SJCRH30 (cell line): ENCODE measurements around the gene TRIM14. TPM values are rescaled to one million over a fixed set of nuclear protein-coding genes. Genes with fewer than 3 reads are reported as not detected.
"Not testable (repeated sequence)": the region's sequence is repeated elsewhere in the genome, so short reads cannot be mapped to it uniquely, and the experiment has no call there.

Source experiments
- DNase-seq, 2 experiments: peaks; one replicate each; pipeline ENCODE4 v3.0.0-alpha.2; 2015 to 2020
- H3K27ac ChIP-seq: fragments of 250-450 bp; sonication (Bioruptor Pico); 2 replicates; pipeline ENCODE4 v1.5.1; 2020; ENCODE audit warnings: mild to moderate bottlenecking, moderate library complexity
- H3K27me3 ChIP-seq: fragments of 250-450 bp; sonication (Bioruptor Pico); 2 replicates; pipeline ENCODE4 v1.5.1; 2020; ENCODE audit warnings: mild to moderate bottlenecking, moderate library complexity
- H3K36me3 ChIP-seq: fragments of 250-450 bp; sonication (Bioruptor Pico); 2 replicates; pipeline ENCODE4 v1.5.1; 2020; ENCODE audit warnings: mild to moderate bottlenecking, moderate library complexity
- H3K4me1 ChIP-seq: fragments of 250-450 bp; sonication (Bioruptor Pico); 2 replicates; pipeline ENCODE4 v1.5.1; 2020; ENCODE audit warnings: mild to moderate bottlenecking, moderate library complexity
- H3K4me3 ChIP-seq: fragments of 250-450 bp; sonication (Bioruptor Pico); 2 replicates; pipeline ENCODE4 v1.5.1; 2020; ENCODE audit warnings: mild to moderate bottlenecking, moderate library complexity
- H3K9me3 ChIP-seq: fragments of 250-450 bp; sonication (Bioruptor Pico); replicated peaks from 2 replicates; pipeline ENCODE4 v1.5.1; 2020; ENCODE audit warnings: mild to moderate bottlenecking, moderate library complexity
- total RNA-seq: library from RNA; depleted of rRNA; stranded (reverse); fragments of >200 nt; shearing (Covaris generic); gene quantifications from 2 replicates; pipeline ENCODE4 v1.2.3, GENCODE V29; 2014

Gene TRIM14
- total RNA-seq, 1 experiment from 2014 or later, result 0.22 TPM

- H3K4me3 ChIP-seq, result no peak overlapping the region
- no peaks in the 10 kb centered on the region for H3K36me3 ChIP-seq
- DNase-seq, result no peak
- H3K27ac ChIP-seq, result no peak overlapping the region
- H3K9me3 ChIP-seq, result 0 out of 2 replicates have a peak, but pooled peaks cover 3% of the 10 kb centered on the region
- no peaks in the 10 kb centered on the region for H3K4me1 ChIP-seq
- no peaks in the 10 kb centered on the region for H3K27me3 ChIP-seq
Observed at GRCh38 chr9:98105006-98105405, 14.0 kb downstream of the TRIM14 start.

- Histone ChIP-seq H3K36me3 (no peaks in the 10 kb centered on the region), H3K27me3 (no peaks in the 10 kb centered on the region), H3K27ac (no peak overlapping the region), H3K9me3 (0 out of 2 replicates have a peak, but pooled peaks cover 3% of the 10 kb centered on the region), H3K4me3 (no peak overlapping the region), H3K4me1 (no peaks in the 10 kb centered on the region)
- DNase-seq, result no peak
Observed at GRCh38 chr9:98104445-98104881, 14.6 kb downstream of the TRIM14 start.

GRCh38 chr9:98101868-98102273 is 17.2 kb downstream of the TRIM14 start:
- no peaks in the 10 kb centered on the region for H3K27me3 ChIP-seq
- H3K9me3 ChIP-seq, result 0 out of 2 replicates have a peak, but pooled peaks cover 3% of the 10 kb centered on the region
- DNase-seq, result no peak
- H3K27ac ChIP-seq, result no peak overlapping the region
- no peak overlapping the region for H3K4me3 ChIP-seq
- H3K36me3 ChIP-seq, result no peaks in the 10 kb centered on the region
- H3K4me1 ChIP-seq, result no peaks in the 10 kb centered on the region

GRCh38 chr9:98101416-98101815 is 17.6 kb downstream of the TRIM14 start:
- Histone ChIP-seq H3K4me3 (no peak overlapping the region), H3K9me3 (0 out of 2 replicates have a peak, but pooled peaks cover under 1% of the 10 kb centered on the region), H3K27ac (no peak overlapping the region), H3K4me1 (no peaks in the 10 kb centered on the region), H3K36me3 (no peaks in the 10 kb centered on the region), H3K27me3 (no peaks in the 10 kb centered on the region)
- DNase-seq, result no peak

DNA sequence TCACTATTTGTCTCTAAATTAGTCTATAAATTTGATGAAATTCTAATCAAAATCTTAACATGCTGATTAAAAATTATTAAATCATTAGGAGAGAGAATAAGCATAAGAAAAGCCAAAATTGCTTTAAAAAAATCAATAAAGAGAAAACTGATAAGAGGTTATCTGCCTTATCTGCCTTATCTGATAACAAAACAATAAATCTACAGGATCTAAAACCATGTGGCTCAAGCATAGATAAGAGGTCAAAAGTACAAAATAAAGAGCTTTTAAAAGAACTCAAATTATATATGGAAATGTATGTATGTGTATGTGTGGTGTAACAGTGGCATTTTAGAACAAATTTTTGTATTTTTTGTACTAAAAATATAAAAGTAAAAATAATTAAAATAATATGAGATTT is 18.6 kb downstream of the TRIM14 start:
- Histone ChIP-seq H3K36me3 (no peaks in the 10 kb centered on the region), H3K9me3 (no peaks in the 10 kb centered on the region), H3K4me1 (no peaks in the 10 kb centered on the region)

DNA sequence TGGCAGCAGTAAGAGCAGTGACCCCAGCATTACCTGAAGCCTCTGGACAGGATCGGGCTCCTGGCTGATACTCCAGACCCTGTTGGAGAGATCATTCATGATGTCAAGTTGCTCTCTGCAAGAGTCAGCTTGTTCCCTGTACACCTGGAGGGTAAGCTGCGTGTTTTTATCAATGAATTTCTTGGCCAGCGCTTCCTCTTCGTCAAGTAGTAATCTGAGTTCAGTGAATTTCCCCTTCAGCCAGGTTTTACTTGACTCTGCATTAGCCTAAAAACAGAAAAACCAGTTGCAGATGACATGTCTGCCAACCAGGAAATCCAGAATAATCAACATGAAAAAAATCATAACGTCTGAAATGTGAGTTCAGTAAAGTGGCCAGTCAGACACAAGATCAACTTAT is 19.1 kb downstream of the TRIM14 start:
- Histone ChIP-seq H3K4me3 (no peak overlapping the region), H3K27me3 (no peaks in the 10 kb centered on the region), H3K4me1 (no peaks in the 10 kb centered on the region), H3K27ac (no peak overlapping the region), H3K36me3 (no peaks in the 10 kb centered on the region), H3K9me3 (no peaks in the 10 kb centered on the region)
- DNase-seq, result no peak

More for the DNA sequence above, 18.6 kb downstream of the TRIM14 start:
- Histone ChIP-seq H3K4me3 (no peak overlapping the region), H3K27me3 (no peaks in the 10 kb centered on the region), H3K27ac (no peak overlapping the region)
- no peak for DNase-seq

DNA sequence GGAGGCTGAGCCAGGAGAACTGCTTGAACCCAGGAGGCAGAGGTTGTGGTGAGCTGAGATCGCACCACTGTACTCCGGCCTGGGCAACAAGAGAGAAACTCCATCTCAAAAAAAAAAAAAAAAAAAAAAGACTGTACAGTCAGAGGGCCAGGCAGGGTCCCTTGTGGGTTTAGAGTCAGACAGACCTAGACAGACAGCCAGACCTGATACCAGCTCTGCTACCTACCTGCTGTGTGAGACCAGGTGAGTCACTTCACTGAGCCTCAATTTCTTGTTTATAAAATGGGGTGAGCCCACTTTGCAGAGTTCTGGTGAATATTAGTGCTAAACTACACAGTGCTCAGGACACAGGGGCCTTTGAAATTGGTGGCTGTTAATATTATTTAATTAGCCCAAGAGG is 19.7 kb downstream of the TRIM14 start:
- no peaks in the 10 kb centered on the region for H3K9me3 ChIP-seq
- no peak for DNase-seq
- no peak overlapping the region for H3K4me3 ChIP-seq
- H3K4me1 ChIP-seq, result no peaks in the 10 kb centered on the region
- H3K27ac ChIP-seq, result no peak overlapping the region
- no peaks in the 10 kb centered on the region for H3K27me3 ChIP-seq
- no peaks in the 10 kb centered on the region for H3K36me3 ChIP-seq

GRCh38 chr9:98097836-98098235 is 21.2 kb downstream of the TRIM14 start:
- DNase-seq, result no peak
- H3K27ac ChIP-seq, result no peak overlapping the region
- no peak overlapping the region for H3K4me3 ChIP-seq
- H3K27me3 ChIP-seq, result no peaks in the 10 kb centered on the region; the same call in 1 of the 2 replicates
- H3K36me3 ChIP-seq, result no peaks in the 10 kb centered on the region
- no peaks in the 10 kb centered on the region for H3K4me1 ChIP-seq
- H3K9me3 ChIP-seq, result no peaks in the 10 kb centered on the region

DNA sequence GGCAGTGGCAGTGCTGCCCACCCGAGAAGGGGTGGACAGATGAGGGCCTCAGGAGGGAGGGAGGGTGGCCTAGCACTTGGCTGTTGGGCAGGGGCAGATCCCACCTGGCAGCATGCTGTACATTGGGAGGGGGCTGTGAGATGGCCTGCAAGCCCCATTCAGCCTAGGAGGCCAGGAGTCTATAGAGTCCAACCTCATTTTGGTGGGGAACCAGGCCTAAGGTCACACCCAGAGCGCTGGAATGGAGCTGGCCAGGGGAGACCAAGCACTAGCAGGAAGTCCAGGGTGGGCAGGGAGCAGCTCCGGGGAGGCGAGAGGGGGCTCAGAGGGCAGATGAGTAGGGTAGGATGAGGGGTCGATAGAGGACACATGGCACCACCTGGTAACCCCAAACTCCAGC is 22.9 kb downstream of the TRIM14 start:
- H3K27ac ChIP-seq, result no peak overlapping the region
- H3K4me3 ChIP-seq, result no peak overlapping the region
- no peaks in the 10 kb centered on the region; the same call in 1 of the 2 replicates for H3K27me3 ChIP-seq
- no peak for DNase-seq
- no peaks in the 10 kb centered on the region for H3K36me3 ChIP-seq
- H3K4me1 ChIP-seq, result no peaks in the 10 kb centered on the region
- H3K9me3 ChIP-seq, result no peaks in the 10 kb centered on the region

DNA sequence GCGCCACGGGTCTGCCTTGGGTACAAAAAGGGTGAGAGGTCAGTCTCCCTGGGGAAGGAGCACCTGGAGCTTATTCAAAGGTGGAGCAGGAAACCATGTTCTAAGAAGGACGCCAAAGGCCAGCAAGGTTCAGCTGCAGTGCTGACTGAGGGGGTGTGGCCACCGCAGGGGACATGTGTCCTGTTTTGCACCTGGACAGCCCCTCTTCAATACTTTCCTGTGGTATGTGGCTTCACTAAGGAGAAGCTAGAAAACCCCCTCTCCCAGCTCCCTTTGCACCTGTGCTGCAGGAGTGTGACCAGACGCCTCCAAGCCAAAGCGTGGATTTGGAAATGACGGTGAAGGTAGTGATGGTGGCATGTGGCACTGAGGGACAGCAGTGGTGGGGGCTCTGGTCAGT is 23.6 kb downstream of the TRIM14 start:
- H3K36me3 ChIP-seq, result no peaks in the 10 kb centered on the region
- DNase-seq, result no peak
- H3K27ac ChIP-seq, result no peak overlapping the region
- H3K4me1 ChIP-seq, result no peaks in the 10 kb centered on the region
- H3K4me3 ChIP-seq, result no peak overlapping the region
- no peaks in the 10 kb centered on the region for H3K9me3 ChIP-seq
- no peaks in the 10 kb centered on the region; the same call in 1 of the 2 replicates for H3K27me3 ChIP-seq

DNA sequence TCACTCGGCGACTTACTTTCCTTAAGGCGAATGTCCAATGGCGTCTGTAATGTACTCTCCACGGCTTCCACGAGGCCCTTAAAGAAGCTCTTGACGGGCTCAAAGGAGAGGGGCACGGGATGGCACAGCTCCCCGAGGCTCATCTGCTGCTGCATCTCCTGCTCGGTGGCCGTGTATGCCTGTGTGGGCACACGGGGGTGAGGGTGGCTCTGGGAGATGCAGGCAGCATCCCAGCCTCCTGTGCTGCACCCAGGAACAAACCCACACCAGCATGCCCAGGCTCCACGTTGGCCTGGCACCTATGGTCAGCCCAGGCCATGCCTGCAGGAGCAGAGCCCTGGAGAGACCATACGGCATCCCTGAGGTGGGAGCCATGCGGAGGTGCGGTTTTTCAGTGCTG is 24.2 kb downstream of the TRIM14 start:
- Histone ChIP-seq H3K36me3 (no peaks in the 10 kb centered on the region), H3K9me3 (no peaks in the 10 kb centered on the region), H3K27me3 (no peaks in the 10 kb centered on the region; the same call in 1 of the 2 replicates), H3K4me1 (no peaks in the 10 kb centered on the region), H3K4me3 (no peak overlapping the region), H3K27ac (no peak overlapping the region)
- DNase-seq, result no peak

- no peaks in the 10 kb centered on the region for H3K36me3 ChIP-seq
- H3K9me3 ChIP-seq, result no peaks in the 10 kb centered on the region
- no peaks in the 10 kb centered on the region for H3K4me1 ChIP-seq
- H3K4me3 ChIP-seq, result no peak overlapping the region
- no peak overlapping the region for H3K27ac ChIP-seq
- no peak for DNase-seq
- H3K27me3 ChIP-seq, result no peaks in the 10 kb centered on the region; the same call in 1 of the 2 replicates
Observed at GRCh38 chr9:98094316-98094715, 24.7 kb downstream of the TRIM14 start.

- H3K4me1 ChIP-seq, result no peaks in the 10 kb centered on the region
- H3K9me3 ChIP-seq, result no peaks in the 10 kb centered on the region
- H3K27ac ChIP-seq, result no peak overlapping the region
- no peak for DNase-seq
- H3K4me3 ChIP-seq, result no peak overlapping the region
- no peaks in the 10 kb centered on the region; the same call in 1 of the 2 replicates for H3K27me3 ChIP-seq
- no peaks in the 10 kb centered on the region for H3K36me3 ChIP-seq
Observed at GRCh38 chr9:98092613-98092931, 26.4 kb downstream of the TRIM14 start.

- no peak overlapping the region for H3K27ac ChIP-seq
- H3K27me3 ChIP-seq, result no peaks in the 10 kb centered on the region; the same call in 1 of the 2 replicates
- H3K9me3 ChIP-seq, result no peaks in the 10 kb centered on the region
- DNase-seq, result no peak
- no peak overlapping the region for H3K4me3 ChIP-seq
- H3K4me1 ChIP-seq, result no peaks in the 10 kb centered on the region
- H3K36me3 ChIP-seq, result no peaks in the 10 kb centered on the region
Observed at GRCh38 chr9:98091735-98092612, 27.0 kb downstream of the TRIM14 start.

DNA sequence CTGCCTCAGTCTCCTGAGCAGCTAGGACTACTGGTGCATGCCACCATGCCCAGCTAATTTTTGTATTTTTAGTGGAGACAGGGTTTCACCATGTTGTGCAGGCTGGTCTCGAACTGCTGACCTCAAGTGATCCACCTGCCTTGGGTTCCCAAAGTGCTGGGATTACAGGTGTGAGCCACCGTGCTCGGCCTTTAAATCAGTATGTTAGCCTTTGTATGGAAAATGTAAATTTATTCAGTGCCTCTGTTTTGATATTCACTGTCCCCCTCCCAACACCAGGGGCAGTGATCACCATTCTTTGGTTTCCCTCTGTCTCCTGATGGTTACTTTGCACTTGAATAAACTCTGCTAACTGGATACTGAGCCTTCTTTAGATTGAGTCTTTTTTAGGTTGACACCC is 28.3 kb downstream of the TRIM14 start:
- DNase-seq, H3K4me3 ChIP-seq, H3K27me3 ChIP-seq, H3K36me3 ChIP-seq, H3K9me3 ChIP-seq, H3K4me1 ChIP-seq, H3K27ac ChIP-seq: not testable (repeated sequence)
